NCI-H1105 (cell line): Measurements from ENCODE around the gene FMO2.

Source experiments
- DNase-seq: peaks from one replicate; lab custom pipeline; 2025; lab: John Stamatoyannopoulos, UW

FMO2 gene

DNA sequence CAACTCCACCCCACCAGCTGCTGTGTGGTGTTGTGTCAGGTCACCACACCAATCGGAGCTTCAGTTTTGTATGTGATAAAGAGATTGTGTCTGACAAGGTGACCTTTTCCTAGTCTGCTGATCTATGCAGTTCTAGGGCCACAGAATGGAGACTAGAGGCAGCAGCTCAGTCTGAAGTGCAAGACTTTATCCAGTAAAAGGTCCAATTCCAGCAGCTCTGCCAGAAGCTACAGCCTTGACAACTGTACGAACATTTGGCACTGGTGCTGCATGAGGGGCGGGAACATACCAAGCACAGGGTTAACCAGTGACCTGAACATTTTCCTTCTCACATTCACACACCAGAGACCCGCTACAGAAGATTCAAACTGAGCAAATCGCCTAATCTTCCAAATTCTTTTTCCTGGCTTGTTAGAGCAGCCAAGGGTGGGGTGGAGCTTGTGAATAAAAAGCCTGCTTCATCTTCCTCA, 72.5 kb downstream of the FMO2 start:
- no peak for DNase-seq

DNA sequence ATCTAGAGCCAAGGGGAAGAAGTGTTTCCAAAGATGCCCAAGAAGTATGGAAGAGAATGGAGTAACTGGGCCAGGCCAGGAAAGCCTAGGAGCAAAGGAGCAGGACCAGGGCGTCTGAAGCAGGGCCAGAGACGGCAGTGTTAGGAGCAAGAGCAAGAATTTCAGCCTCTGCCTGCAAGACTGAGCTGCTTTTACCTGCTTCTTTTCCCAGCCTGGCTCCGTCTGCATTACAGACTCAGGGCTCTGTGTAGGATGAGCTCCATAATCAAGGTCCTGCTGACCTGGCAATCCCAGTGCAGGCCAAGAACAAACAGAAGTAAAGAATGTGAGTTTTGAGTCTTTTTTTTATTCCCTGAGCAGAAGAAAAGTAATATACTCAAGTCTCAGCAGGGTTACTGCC, 73.3 kb downstream of the FMO2 start:
- no peak for DNase-seq

DNA sequence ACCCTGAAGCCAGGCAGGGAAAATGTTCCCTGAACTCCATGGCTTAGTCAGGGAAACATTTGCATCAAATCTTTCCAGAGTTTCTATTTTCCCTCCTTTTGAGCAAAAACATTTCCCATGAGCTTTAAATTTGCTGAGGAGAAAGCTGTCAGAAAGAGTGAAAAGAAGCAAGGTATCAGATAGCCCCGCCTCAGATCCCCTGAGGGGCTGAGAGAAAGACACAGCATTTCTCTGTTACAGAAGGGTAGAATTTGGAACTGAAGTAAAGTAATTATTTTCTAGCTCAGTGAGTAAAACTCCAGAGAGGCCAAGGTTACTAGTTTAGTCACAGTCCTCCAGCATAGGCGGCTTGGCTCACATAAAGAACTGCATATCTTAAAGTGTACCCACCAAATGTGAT, 73.8 kb downstream of the FMO2 start:
- no peak for DNase-seq
